Loucy (cell line): ENCODE measurements around the gene KCNT2.

ENCODE experiments used
- EZH2phosphoT487 ChIP-seq: fragments of 200-600 bp; IDR thresholded peaks from 2 replicates; pipeline ENCODE4 v1.6.1; 2018; ENCODE audit warnings: antibody characterized with exemption, mild to moderate bottlenecking, moderate library complexity, borderline replicate concordance
- TF ChIP-seq, protein P1 (sequence below): fragments of 200-600 bp; sonication (generic); conservative IDR thresholded peaks from 2 replicates; pipeline ENCODE4 v1.5.1; 2014; ENCODE audit warnings: mild to moderate bottlenecking, antibody characterized with exemption, low read length

DNA sequence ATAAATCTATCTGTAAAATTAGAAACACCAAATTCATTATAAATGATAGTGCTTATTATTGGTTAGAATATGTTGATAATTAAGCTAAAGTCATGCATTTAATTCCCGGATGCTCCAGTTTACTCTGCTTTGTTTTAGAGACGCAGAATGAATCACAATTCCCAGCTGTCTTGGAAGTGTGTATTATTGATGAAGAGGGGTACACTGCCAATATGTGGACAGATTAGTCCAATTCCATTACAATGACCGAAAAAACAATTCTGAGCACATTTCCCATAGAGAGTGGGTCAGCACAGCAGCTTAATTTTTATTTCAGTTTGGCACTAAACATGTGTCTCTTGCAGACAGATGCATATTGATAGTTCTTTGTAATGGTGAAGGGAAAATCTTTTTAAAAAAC lies 146.7 kb downstream of the KCNT2 start:
- TF ChIP-seq, protein P1, sequence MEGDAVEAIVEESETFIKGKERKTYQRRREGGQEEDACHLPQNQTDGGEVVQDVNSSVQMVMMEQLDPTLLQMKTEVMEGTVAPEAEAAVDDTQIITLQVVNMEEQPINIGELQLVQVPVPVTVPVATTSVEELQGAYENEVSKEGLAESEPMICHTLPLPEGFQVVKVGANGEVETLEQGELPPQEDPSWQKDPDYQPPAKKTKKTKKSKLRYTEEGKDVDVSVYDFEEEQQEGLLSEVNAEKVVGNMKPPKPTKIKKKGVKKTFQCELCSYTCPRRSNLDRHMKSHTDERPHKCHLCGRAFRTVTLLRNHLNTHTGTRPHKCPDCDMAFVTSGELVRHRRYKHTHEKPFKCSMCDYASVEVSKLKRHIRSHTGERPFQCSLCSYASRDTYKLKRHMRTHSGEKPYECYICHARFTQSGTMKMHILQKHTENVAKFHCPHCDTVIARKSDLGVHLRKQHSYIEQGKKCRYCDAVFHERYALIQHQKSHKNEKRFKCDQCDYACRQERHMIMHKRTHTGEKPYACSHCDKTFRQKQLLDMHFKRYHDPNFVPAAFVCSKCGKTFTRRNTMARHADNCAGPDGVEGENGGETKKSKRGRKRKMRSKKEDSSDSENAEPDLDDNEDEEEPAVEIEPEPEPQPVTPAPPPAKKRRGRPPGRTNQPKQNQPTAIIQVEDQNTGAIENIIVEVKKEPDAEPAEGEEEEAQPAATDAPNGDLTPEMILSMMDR: no peak
- TF ChIP-seq EZH2phosphoT487: no peak
